HEK293 (cell line): ENCODE data around the gene ABCG8.

ENCODE experiments used
- GLI2 ChIP-seq: fragments of 450-650 bp; formaldehyde crosslinking; IDR thresholded peaks from 2 replicates; pipeline ENCODE4; 2017; ENCODE audit warnings: missing biosample characterization, missing genetic modification characterization, low read depth, borderline replicate concordance
- GLIS1 ChIP-seq: fragments of 450-650 bp; formaldehyde crosslinking; IDR thresholded peaks from 2 replicates; pipeline ENCODE4 v1.5.1; 2016; ENCODE audit warnings: missing biosample characterization, missing genetic modification characterization
- HIC1 ChIP-seq: fragments of 450-650 bp; formaldehyde crosslinking; IDR thresholded peaks from 2 replicates; pipeline ENCODE4 v1.5.1; 2016; ENCODE audit warnings: missing biosample characterization, missing genetic modification characterization
- HOXC10 ChIP-seq: sonication (generic); formaldehyde crosslinking; IDR thresholded peaks from 2 replicates; pipeline ENCODE4 v1.8.1; 2023; ENCODE audit warnings: mild to moderate bottlenecking, missing genetic modification reagents
- IKZF3 ChIP-seq: fragments of 450-650 bp; IDR thresholded peaks from 2 replicates; pipeline ENCODE4 v1.5.0; 2018; ENCODE audit warnings: missing biosample characterization, mild to moderate bottlenecking, missing genetic modification characterization, moderate library complexity
- INSM2 ChIP-seq: fragments of 450-650 bp; formaldehyde crosslinking; IDR thresholded peaks from 2 replicates; pipeline ENCODE4 v1.5.1; 2016; ENCODE audit warnings: missing biosample characterization, missing genetic modification characterization
- KLF16 ChIP-seq: fragments of 450-650 bp; formaldehyde crosslinking; IDR thresholded peaks from 2 replicates; pipeline ENCODE4 v1.5.1; 2017; ENCODE audit warnings: missing biosample characterization, missing genetic modification characterization
- OSR2 ChIP-seq: fragments of 450-650 bp; formaldehyde crosslinking; IDR thresholded peaks from 2 replicates; pipeline ENCODE4 v1.5.1; 2016; ENCODE audit warnings: missing biosample characterization, missing genetic modification characterization
- OVOL3 ChIP-seq: fragments of 450-650 bp; formaldehyde crosslinking; IDR thresholded peaks from 2 replicates; pipeline ENCODE4 v1.5.1; 2016; ENCODE audit warnings: missing biosample characterization, missing genetic modification characterization
- PRDM10 ChIP-seq: fragments of 450-650 bp; formaldehyde crosslinking; IDR thresholded peaks from 2 replicates; pipeline ENCODE4 v1.5.1; 2016; ENCODE audit warnings: missing biosample characterization, missing genetic modification characterization
- SETDB1 ChIP-seq: IDR thresholded peaks from one replicate; pipeline ENCODE4 v1.6.1; 2017; ENCODE audit warnings: mild to moderate bottlenecking, low read length, moderate library complexity, mixed read lengths; ENCODE audit not compliant: insufficient read length
- WT1 ChIP-seq: fragments of 450-650 bp; formaldehyde crosslinking; IDR thresholded peaks from 2 replicates; pipeline ENCODE4 v1.5.1; 2016; ENCODE audit warnings: missing biosample characterization, missing genetic modification characterization
- ZNF148 ChIP-seq: fragments of 450-650 bp; formaldehyde crosslinking; IDR thresholded peaks from 2 replicates; pipeline ENCODE4 v1.5.0; 2017; ENCODE audit warnings: missing biosample characterization, missing genetic modification characterization, borderline replicate concordance
- ZNF174 ChIP-seq: fragments of 450-650 bp; formaldehyde crosslinking; IDR thresholded peaks from 2 replicates; pipeline ENCODE4 v1.5.0; 2017; ENCODE audit warnings: missing biosample characterization, mild to moderate bottlenecking, missing genetic modification characterization
- ZNF18 ChIP-seq: fragments of 450-650 bp; formaldehyde crosslinking; IDR thresholded peaks from 2 replicates; pipeline ENCODE4 v1.5.1; 2016; ENCODE audit warnings: missing biosample characterization, missing genetic modification characterization
- ZNF274 ChIP-seq, 2 experiments: fragments of 200-500 bp in 1 of 2; fragments of 450-650 bp in 1 of 2; sonication (Bioruptor generic) in 1 of 2; formaldehyde crosslinking in 1 of 2; IDR thresholded peaks; 2 replicates each; pipeline versions ENCODE4 v1.5.1 to v1.6.1; 2014 to 2016; ENCODE audit warnings: borderline replicate concordance in 1 of 2, inconsistent platforms in 1 of 2, low read length in 1 of 2, missing biosample characterization in 1 of 2, missing genetic modification characterization in 1 of 2
- ZNF366 ChIP-seq: fragments of 450-650 bp; formaldehyde crosslinking; conservative IDR thresholded peaks from 2 replicates; pipeline ENCODE4 v1.5.1; 2016; ENCODE audit warnings: missing biosample characterization, missing genetic modification characterization
- ZNF416 ChIP-seq: fragments of 450-650 bp; formaldehyde crosslinking; IDR thresholded peaks from 2 replicates; pipeline ENCODE4 v1.5.1; 2016; ENCODE audit warnings: missing biosample characterization, missing genetic modification characterization
- ZNF426 ChIP-seq: fragments of 450-650 bp; formaldehyde crosslinking; IDR thresholded peaks from 2 replicates; pipeline ENCODE4 v1.5.1; 2017; ENCODE audit warnings: missing biosample characterization, missing genetic modification characterization, mild to moderate bottlenecking, inconsistent platforms, moderate library complexity
- ZNF473 ChIP-seq: fragments of 450-650 bp; formaldehyde crosslinking; IDR thresholded peaks from 2 replicates; pipeline ENCODE4 v1.5.1; 2017; ENCODE audit warnings: missing biosample characterization, missing genetic modification characterization
- ZNF48 ChIP-seq: fragments of 450-650 bp; formaldehyde crosslinking; IDR thresholded peaks from 2 replicates; pipeline ENCODE4 v1.5.1; 2016; ENCODE audit warnings: missing biosample characterization, missing genetic modification characterization
- ZNF514 ChIP-seq: fragments of 450-650 bp; formaldehyde crosslinking; IDR thresholded peaks from 2 replicates; pipeline ENCODE4 v1.5.1; 2016; ENCODE audit warnings: missing biosample characterization, missing genetic modification characterization
- ZNF580 ChIP-seq: fragments of 450-650 bp; formaldehyde crosslinking; IDR thresholded peaks from 2 replicates; pipeline ENCODE4 v1.5.1; 2016; ENCODE audit warnings: missing biosample characterization, missing genetic modification characterization
- ZNF621 ChIP-seq: fragments of 450-650 bp; formaldehyde crosslinking; IDR thresholded peaks from 2 replicates; pipeline ENCODE4 v1.5.1; 2017; ENCODE audit warnings: missing biosample characterization, missing genetic modification characterization
- ZNF629 ChIP-seq: fragments of 450-650 bp; formaldehyde crosslinking; IDR thresholded peaks from 2 replicates; pipeline ENCODE4 v1.5.1; 2017; ENCODE audit warnings: missing biosample characterization, missing genetic modification characterization
- ZNF658 ChIP-seq: fragments of 450-650 bp; formaldehyde crosslinking; IDR thresholded peaks from 2 replicates; pipeline ENCODE4; 2016; ENCODE audit warnings: missing biosample characterization, missing genetic modification characterization
- ZNF830 ChIP-seq: fragments of 450-650 bp; IDR thresholded peaks from 2 replicates; pipeline ENCODE4 v1.5.0; 2018; ENCODE audit warnings: missing biosample characterization, missing genetic modification characterization, low read depth, mild to moderate bottlenecking, moderate library complexity

Gene ABCG8

GRCh38 chr2:43898134-43898837 is 59.5 kb downstream of the ABCG8 start (continued):
- TF ChIP-seq IKZF3 (tag by site-specific recombination) (peak; percentile 78), HIC1 (tag by site-specific recombination) (peak; percentile 58; the same call in 1 of the 2 replicates), ZNF580 (tag by site-specific recombination) (0 out of 2 replicates have a peak, but pooled peaks have one; percentile 29), ZNF366 (tag by site-specific recombination) (no peak), ZNF18 (tag by site-specific recombination) (no peak), ZNF514 (tag by site-specific recombination) (no peak), ZNF416 (tag by site-specific recombination) (no peak), WT1 (tag by site-specific recombination) (no peak), ZNF621 (tag by site-specific recombination) (no peak), OSR2 (tag by site-specific recombination) (peak; percentile 81), ZNF274 (IDR thresholded peaks at IDR 0.05; ENCODE audit: low read length) (no peak), ZNF274 (tag by site-specific recombination; IDR thresholded peaks at IDR 0.05; ENCODE audit: borderline replicate concordance) (no peak), ZNF658 (tag by site-specific recombination) (no peak), ZNF629 (tag by site-specific recombination) (0 out of 2 replicates have a peak, but pooled peaks have one; percentile 15), ZNF148 (tag by site-specific recombination) (no peak), OVOL3 (tag by site-specific recombination) (no peak), ZNF473 (tag by site-specific recombination) (no peak), PRDM10 (tag by site-specific recombination) (no peak), INSM2 (tag by site-specific recombination) (no peak), SETDB1 (no peak), ZNF426 (tag by site-specific recombination) (no peak), ZNF174 (tag by site-specific recombination) (no peak), ZNF48 (tag by site-specific recombination) (no peak), GLI2 (no peak), GLIS1 (tag by site-specific recombination) (peak; percentile 96), HOXC10 (CRISPR knock-in tag) (no peak), ZNF830 (tag by site-specific recombination) (no peak), KLF16 (tag by site-specific recombination) (no peak)
